Measurements from ENCODE around the gene RANBP1. TPM values are rescaled to one million over a fixed set of nuclear protein-coding genes. Genes with fewer than 3 reads are reported as not detected.
A peak's percentile ranks its signal among the peaks of the same experiment; 100 is the strongest.
"Not testable (repeated sequence)": the region's sequence is repeated elsewhere in the genome, so short reads cannot be mapped to it uniquely, and the experiment has no call there.

The RANBP1 gene
- 100 to 1,000 TPM; 320 to 332 TPM for total RNA-seq

DNA sequence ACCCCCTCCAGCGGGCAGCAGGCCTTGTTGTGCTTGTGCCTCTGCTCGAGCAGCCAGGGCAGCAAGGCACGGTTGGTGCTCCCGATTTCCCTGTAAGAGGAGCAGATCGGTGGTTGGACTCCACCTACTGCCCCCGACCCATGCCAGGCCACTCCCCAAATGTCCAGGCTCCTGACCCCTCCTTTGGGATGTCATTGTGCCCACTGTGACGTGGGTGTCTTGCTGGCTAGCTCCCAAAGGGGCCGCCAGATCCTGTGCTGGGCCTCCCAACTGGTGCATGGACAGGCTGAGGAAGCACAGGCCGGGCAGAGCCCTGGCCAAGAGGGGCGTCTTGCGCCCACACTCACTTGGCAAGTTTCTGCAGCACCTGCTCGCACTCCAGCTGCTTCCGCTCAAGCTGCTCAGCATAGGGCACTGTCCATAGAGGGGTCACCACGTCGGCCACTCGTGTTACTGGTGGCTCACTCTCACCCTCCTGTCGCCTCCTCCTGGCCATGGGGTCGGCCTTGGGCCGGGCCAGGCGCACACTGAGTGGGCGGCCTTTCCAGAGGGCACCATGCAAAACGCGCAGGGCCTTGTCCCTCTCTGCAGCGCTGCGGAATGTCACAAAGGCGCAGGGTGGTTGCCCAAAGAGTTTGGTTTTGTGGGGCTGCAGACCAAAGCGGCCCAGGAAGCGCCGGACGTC lies at the start of gene RANBP1:
Gene RANBP1, plus strand, starts transcription at position 414 of the 685 bp plus-strand sequence. Its CDS starts 81 bp downstream, at position 495.
- no peak for ATAC-seq
- DNase-seq = no peak
- Mint-ChIP-seq H3K36me3 (ENCODE audit: low read depth) (peaks cover 64% of the 10 kb centered on the region), H3K27me3 (ENCODE audit: low read depth) (no peaks in the 10 kb centered on the region), H3K4me1 (ENCODE audit: low read depth) (peaks cover 69% of the 10 kb centered on the region), H3K9me3 (ENCODE audit: insufficient read depth) (no peaks in the 10 kb centered on the region), H3K4me3 (peak within 1 kb of the TSS; percentile 90), H3K27ac (peak within 1 kb of the TSS; percentile 98)
- ChIA-PET POLR2A (interaction anchor here (0.7 to 1.1 kb wide), 3 partner anchors 13 to 95 kb away, joined by 3 read pairs; partner anchors contain the start of genes DGCR8 and TANGO2), CTCF (interaction anchor here (0.9 to 4.4 kb wide), 2 partner anchors 14 to 21 kb away, joined by 3 to 28 read pairs; no protein-coding TSS in a partner anchor)

DNA sequence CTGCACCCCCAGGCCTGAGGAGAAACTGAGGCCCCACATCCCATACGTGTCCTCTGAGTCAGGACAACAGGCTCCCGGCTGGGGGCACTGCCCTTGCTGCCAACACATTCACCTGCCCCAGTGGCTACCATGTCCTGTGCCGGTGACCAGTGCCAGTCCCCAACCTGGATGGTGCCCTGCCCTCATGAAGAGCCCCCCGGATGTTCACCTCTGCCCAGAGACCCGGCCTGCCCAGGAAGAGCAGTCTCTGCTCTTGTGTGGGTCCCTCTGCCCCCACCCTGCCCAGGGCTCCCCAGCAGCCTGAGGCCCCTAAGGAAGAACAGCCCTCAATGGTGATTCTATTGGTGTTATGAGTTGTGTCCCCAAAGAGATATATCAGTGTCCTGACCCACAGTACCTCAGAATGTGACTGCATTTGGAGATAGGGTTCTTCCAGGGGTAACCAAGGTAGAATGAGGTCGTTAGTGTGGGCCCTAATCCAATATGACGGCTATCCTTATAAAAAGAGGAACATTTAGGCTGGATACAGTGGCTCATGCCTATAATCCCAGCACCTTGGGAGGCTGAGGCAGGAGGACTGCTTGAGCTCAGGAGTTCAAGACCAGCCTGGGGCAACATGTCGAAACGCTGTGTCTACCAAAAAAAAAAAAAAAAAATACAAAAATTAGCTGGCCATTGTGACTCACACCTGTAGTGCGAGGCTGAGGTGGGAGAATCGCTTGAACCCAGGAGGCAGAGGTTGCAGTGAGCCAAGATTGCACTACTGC lies 49.1 kb upstream of the RANBP1 start:
- CTCF ChIA-PET = no interaction called here
- no peaks in the 10 kb centered on the region for H3K4me1 Mint-ChIP-seq (ENCODE audit: low read depth)
- H3K27ac Mint-ChIP-seq = no peak overlapping the region
- no peak for DNase-seq
- H3K27me3 Mint-ChIP-seq (ENCODE audit: low read depth) = no peaks in the 10 kb centered on the region
- no peaks in the 10 kb centered on the region for H3K9me3 Mint-ChIP-seq (ENCODE audit: insufficient read depth)
- no peak for ATAC-seq
- H3K36me3 Mint-ChIP-seq (ENCODE audit: low read depth) = peaks cover 2% of the 10 kb centered on the region
- no peak overlapping the region for H3K4me3 Mint-ChIP-seq
- POLR2A ChIA-PET = no interaction called here

DNA sequence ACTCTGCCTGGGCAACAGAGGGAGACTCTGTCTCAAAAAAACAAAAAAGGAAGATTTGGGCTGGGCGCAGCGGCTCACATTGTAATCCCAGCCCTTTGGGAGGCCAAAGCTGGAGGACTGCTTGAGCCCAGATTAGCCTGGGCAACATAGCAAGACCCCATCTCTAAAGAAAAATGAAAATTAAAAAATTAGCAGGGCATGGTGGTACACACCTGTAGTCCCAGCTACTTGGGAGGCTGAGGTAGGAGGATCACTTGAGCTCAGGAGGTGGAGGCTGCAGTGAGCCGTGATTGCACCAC lies 48.6 kb upstream of the RANBP1 start:
- POLR2A ChIA-PET; H3K9me3 Mint-ChIP-seq (ENCODE audit: insufficient read depth); H3K27me3 Mint-ChIP-seq (ENCODE audit: low read depth); H3K36me3 Mint-ChIP-seq (ENCODE audit: low read depth); H3K4me1 Mint-ChIP-seq (ENCODE audit: low read depth); DNase-seq; ATAC-seq; H3K4me3 Mint-ChIP-seq; H3K27ac Mint-ChIP-seq; CTCF ChIA-PET: not testable (repeated sequence)

DNA sequence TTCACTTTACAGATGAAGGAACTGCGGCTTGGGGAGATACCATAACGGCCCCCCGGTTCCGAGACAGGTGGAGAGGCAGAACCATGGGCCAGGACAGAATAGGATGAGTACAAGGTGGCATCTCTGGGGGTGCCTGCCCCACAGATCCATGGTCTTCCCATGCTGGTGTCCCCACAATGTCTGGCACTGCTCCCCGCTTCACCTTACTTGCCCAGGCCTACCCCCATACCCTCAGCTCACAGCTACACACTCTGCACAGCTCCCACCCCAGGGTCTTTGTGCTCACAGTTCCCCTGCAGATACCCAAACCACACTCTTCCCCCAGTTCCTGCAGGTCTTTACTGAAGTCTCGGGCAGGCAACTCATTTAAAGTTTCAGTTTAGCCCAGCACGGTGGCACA lies 47.3 kb upstream of the RANBP1 start:
- CTCF ChIA-PET = interaction anchor here (0.8 kb wide), 1 partner anchor 115 kb away, joined by 3 read pairs; no protein-coding TSS in a partner anchor
- no peaks in the 10 kb centered on the region for H3K9me3 Mint-ChIP-seq (ENCODE audit: insufficient read depth)
- DNase-seq (no peak), ATAC-seq (no peak)
- no peaks in the 10 kb centered on the region for H3K4me1 Mint-ChIP-seq (ENCODE audit: low read depth)
- H3K36me3 Mint-ChIP-seq (ENCODE audit: low read depth) = no peaks in the 10 kb centered on the region
- H3K27me3 Mint-ChIP-seq (ENCODE audit: low read depth) = no peaks in the 10 kb centered on the region
- H3K27ac Mint-ChIP-seq = no peak overlapping the region
- no peak overlapping the region for H3K4me3 Mint-ChIP-seq
- POLR2A ChIA-PET = no interaction called here

- Mint-ChIP-seq H3K27ac (no peak overlapping the region), H3K36me3 (ENCODE audit: low read depth) (no peaks in the 10 kb centered on the region), H3K9me3 (ENCODE audit: insufficient read depth) (no peaks in the 10 kb centered on the region), H3K4me1 (ENCODE audit: low read depth) (no peaks in the 10 kb centered on the region), H3K27me3 (ENCODE audit: low read depth) (no peaks in the 10 kb centered on the region), H3K4me3 (no peak overlapping the region)
- CTCF ChIA-PET = interaction anchor here (0.8 kb wide), 1 partner anchor 116 kb away, joined by 3 read pairs; no protein-coding TSS in a partner anchor
- no peak for ATAC-seq
- POLR2A ChIA-PET = no interaction called here
- no peak for DNase-seq
Measured at GRCh38 chr22:20069331-20070042, 46.4 kb upstream of the RANBP1 start.

- H3K36me3 Mint-ChIP-seq (ENCODE audit: low read depth) = no peaks in the 10 kb centered on the region
- CTCF ChIA-PET = interaction anchor here (1.0 kb wide), 1 partner anchor 12 kb away, joined by 4 read pairs; no protein-coding TSS in a partner anchor
- ATAC-seq (no peak), DNase-seq (no peak)
- H3K9me3 Mint-ChIP-seq (ENCODE audit: insufficient read depth) = no peaks in the 10 kb centered on the region
- H3K4me3 Mint-ChIP-seq = no peak overlapping the region
- no peaks in the 10 kb centered on the region for H3K4me1 Mint-ChIP-seq (ENCODE audit: low read depth)
- no peaks in the 10 kb centered on the region for H3K27me3 Mint-ChIP-seq (ENCODE audit: low read depth)
- POLR2A ChIA-PET = no interaction called here
- H3K27ac Mint-ChIP-seq = no peak overlapping the region
Measured at GRCh38 chr22:20071524-20071972, 44.4 kb upstream of the RANBP1 start.

- no peaks in the 10 kb centered on the region for H3K9me3 Mint-ChIP-seq (ENCODE audit: insufficient read depth)
- DNase-seq (no peak), ATAC-seq (no peak)
- no peak overlapping the region for H3K27ac Mint-ChIP-seq
- peaks cover 12% of the 10 kb centered on the region for H3K4me1 Mint-ChIP-seq (ENCODE audit: low read depth)
- ChIA-PET POLR2A (no interaction called here), CTCF (no interaction called here)
- no peaks in the 10 kb centered on the region for H3K27me3 Mint-ChIP-seq (ENCODE audit: low read depth)
- H3K36me3 Mint-ChIP-seq (ENCODE audit: low read depth) = peaks cover 9% of the 10 kb centered on the region
- no peak overlapping the region for H3K4me3 Mint-ChIP-seq
Measured at GRCh38 chr22:20076627-20077172, 39.2 kb upstream of the RANBP1 start.

DNA sequence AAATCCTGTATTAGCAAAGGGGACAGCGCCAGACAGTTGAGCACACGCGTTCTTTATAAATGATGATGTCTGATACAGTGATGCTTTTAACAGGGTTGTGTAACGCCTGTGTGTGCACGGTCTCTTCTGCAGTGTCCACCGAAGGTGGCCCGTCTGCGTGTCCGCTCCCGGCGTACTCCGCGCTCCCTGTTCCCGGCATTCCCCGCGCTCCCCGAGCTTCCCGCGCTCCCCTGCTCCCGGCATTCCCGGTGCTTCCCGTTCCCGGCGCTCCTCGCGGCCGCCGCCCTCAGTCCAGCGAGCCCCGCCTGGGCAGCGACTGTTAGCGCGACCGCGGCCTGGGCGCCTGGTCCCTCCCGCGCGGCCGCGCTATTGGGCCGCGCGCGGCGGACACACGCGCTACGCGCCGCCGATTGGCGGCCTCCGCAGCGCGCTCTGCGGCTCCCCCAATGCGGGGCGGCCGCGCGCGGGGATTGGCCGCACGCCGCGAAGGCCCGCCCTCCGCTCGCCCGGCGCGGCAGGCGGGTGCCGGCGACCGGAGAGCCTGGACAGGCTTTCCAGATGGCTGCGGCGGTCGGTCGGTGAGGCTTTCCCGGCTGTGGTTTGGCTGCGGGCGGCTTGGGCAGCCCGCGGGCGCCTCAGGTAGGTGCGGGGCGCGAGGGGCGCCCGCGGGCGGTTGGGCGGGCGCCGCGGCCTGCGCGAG lies 36.0 kb upstream of the RANBP1 start, which contains the start of gene DGCR8:
Gene DGCR8, plus strand, starts transcription at position 497 of the 700 bp plus-strand sequence. CDS start 5,723 bp downstream, outside the sequence.
- DNase-seq (peak; percentile 67), ATAC-seq (peak; percentile 95)
- H3K27ac Mint-ChIP-seq = peak within 1 kb of the TSS; percentile 87
- peaks cover 19% of the 10 kb centered on the region for H3K36me3 Mint-ChIP-seq (ENCODE audit: low read depth)
- H3K4me3 Mint-ChIP-seq = peak within 1 kb of the TSS; percentile 88
- H3K4me1 Mint-ChIP-seq (ENCODE audit: low read depth) = peaks cover 40% of the 10 kb centered on the region
- POLR2A ChIA-PET = interaction anchor here (0.7 to 1.2 kb wide), 3 partner anchors 10 to 37 kb away, joined by 3 read pairs; partner anchors contain the start of gene RANBP1
- H3K27me3 Mint-ChIP-seq (ENCODE audit: low read depth) = no peaks in the 10 kb centered on the region
- H3K9me3 Mint-ChIP-seq (ENCODE audit: insufficient read depth) = no peaks in the 10 kb centered on the region
- CTCF ChIA-PET = no interaction called here

- POLR2A ChIA-PET = interaction anchor here (0.7 kb wide), 1 partner anchor 36 kb away, joined by 3 read pairs; the partner anchor contains the start of gene RANBP1
- Mint-ChIP-seq H3K4me1 (ENCODE audit: low read depth) (peaks cover 43% of the 10 kb centered on the region), H3K9me3 (ENCODE audit: insufficient read depth) (no peaks in the 10 kb centered on the region), H3K27ac (peak overlapping the region; percentile 65), H3K27me3 (ENCODE audit: low read depth) (no peaks in the 10 kb centered on the region), H3K36me3 (ENCODE audit: low read depth) (peaks cover 20% of the 10 kb centered on the region), H3K4me3 (peak overlapping the region; percentile 86)
- peak; percentile 81 for ATAC-seq
- peak; percentile 76 for DNase-seq
- CTCF ChIA-PET = no interaction called here
Measured at GRCh38 chr22:20080445-20080775, 35.5 kb upstream of the RANBP1 start.

DNA sequence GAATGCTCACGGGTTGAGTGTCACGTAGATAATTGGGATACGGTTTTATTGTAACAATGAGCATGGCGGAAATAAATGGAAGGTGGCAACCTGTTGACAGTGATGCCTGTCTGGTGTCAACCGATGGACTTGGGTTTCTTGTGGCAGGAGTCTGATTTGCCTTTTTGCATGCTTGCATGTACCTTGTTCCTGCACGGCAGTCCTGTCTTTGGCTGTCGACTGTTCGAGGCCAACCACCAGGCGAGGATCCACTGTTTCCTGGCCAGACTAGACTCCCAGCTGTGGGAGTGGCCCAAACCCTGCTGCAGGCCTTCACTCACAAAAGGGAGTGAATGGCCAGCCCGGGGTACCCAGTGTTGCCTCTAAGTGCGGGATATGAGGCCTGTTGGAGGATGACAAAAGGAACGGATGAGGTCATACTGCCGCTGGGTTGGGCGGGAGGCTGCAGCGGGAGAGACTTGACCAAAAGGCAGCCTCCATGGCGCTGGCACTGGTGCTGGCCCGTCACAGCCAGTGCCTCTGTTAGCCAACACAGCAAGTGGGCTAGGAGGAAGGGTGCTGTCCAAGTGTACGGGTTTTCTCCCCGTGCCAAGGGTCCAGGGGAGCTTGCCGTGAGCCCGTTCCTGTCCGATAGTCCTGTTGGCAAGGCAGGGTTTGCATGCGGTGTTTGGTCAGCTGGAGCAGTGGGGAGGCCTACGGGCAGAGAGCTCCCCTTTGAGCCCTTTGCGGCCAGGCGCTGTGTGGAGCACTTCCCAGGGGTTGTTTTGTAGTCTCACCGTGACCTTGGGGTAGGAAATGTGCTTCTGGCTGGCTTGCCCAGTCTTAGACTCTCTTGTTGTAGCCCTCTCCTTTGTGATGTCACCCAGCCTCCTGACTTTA lies 34.9 kb upstream of the RANBP1 start:
- H3K27ac Mint-ChIP-seq = peak overlapping the region; percentile 65
- H3K4me1 Mint-ChIP-seq (ENCODE audit: low read depth) = peaks cover 45% of the 10 kb centered on the region
- H3K27me3 Mint-ChIP-seq (ENCODE audit: low read depth) = no peaks in the 10 kb centered on the region
- POLR2A ChIA-PET = interaction anchor here (1.7 kb wide), 1 partner anchor 25 kb away, joined by 6 read pairs; no protein-coding TSS in a partner anchor
- peaks cover 25% of the 10 kb centered on the region for H3K36me3 Mint-ChIP-seq (ENCODE audit: low read depth)
- peak overlapping the region; percentile 86 for H3K4me3 Mint-ChIP-seq
- DNase-seq = no peak
- no peaks in the 10 kb centered on the region for H3K9me3 Mint-ChIP-seq (ENCODE audit: insufficient read depth)
- no peak for ATAC-seq
- CTCF ChIA-PET = no interaction called here

Data from activated CD8-positive, alpha-beta T cell treated with anti-CD3 and anti-CD28 coated beads, Interleukin-2, amount 10 ng/mL, durations not matched to agents 7 days and 5 days (primary cell).